CD4-positive, alpha-beta T cell treated with Interleukin-17A for 4 hours (primary cell): ENCODE measurements around the gene SCGB3A1.

Experiments
- DNase-seq: peaks from one replicate; pipeline ENCODE4 v3.0.0-alpha.2; 2020; ENCODE audit warnings: mixed read lengths

The SCGB3A1 gene

DNA sequence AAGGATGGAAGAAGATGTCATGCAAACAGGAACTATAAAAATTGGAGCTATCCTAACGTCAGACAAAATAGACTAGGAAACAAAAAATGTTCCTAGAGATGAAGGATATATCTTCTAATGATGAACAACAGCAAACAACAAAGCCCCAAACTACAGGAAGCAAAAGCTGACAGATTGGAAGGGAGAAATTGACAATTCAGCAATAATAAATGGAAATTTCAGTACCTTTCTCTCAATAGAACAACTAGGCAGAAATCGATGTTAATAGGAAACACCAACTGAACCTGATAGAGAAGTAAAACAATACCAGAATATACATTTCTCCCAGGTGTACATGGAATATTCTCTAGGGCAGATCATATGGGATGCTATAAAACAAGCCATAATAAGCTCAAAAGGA lies 7.6 kb downstream of the SCGB3A1 start:
- no peak for DNase-seq

- no peak for DNase-seq
These were observed 10.6 kb downstream of the SCGB3A1 start for GRCh38 chr5:180580681-180581080.

- no peak for DNase-seq
These were observed 15.7 kb downstream of the SCGB3A1 start for GRCh38 chr5:180575571-180575970.

GRCh38 chr5:180568914-180569313 lies 22.4 kb downstream of the SCGB3A1 start:
- no peak for DNase-seq

- no peak for DNase-seq
These were observed 27.3 kb downstream of the SCGB3A1 start for GRCh38 chr5:180563994-180564393.

DNA sequence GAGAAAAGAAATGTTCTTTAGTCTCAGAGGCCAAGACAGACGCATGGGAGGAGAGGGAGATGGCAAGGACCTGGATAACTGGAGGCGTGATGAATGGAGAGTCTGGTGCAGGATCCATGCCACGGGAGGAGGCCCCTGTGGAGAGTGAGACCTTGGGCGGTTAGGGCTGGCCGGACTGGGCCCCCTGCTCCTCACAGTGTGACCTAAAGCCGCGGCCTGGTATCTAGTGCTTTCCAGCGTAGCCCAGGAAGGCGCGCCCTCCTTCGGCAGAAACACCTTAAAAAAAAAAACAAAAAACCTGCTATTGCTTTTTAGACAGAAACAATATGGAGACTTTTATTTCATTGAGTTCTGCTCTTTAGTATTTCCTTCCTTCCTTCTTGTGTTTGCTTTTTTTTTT lies 33.1 kb downstream of the SCGB3A1 start:
- no peak for DNase-seq

DNA sequence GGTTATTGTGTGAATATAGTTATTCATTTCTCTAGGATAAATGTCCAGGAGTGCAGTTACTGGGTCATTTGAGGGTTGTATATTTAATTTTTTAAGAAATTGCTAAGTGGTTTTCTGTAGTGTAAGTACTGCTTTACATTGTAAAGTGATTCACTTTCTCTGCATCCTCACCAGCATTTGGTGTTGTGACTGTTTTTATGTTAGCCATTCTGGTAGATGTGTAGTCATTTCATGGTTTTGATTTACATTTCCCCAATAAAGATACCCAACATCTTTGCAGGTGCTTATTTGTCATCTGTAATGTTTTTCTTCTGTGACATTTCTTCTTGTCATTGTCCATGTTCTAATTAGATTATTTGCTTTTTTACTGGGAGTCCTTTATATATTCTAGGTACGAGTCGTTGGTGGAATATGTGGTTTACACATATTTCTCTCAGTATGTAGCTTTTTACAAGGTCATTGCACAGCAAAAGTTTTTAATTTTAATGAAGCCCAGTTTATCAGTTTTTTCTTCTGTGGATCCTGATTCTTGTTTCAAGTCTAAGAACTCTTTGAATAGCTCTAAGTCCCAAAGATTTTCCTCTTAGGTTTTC lies 34.0 kb downstream of the SCGB3A1 start:
- DNase-seq = no peak

DNA sequence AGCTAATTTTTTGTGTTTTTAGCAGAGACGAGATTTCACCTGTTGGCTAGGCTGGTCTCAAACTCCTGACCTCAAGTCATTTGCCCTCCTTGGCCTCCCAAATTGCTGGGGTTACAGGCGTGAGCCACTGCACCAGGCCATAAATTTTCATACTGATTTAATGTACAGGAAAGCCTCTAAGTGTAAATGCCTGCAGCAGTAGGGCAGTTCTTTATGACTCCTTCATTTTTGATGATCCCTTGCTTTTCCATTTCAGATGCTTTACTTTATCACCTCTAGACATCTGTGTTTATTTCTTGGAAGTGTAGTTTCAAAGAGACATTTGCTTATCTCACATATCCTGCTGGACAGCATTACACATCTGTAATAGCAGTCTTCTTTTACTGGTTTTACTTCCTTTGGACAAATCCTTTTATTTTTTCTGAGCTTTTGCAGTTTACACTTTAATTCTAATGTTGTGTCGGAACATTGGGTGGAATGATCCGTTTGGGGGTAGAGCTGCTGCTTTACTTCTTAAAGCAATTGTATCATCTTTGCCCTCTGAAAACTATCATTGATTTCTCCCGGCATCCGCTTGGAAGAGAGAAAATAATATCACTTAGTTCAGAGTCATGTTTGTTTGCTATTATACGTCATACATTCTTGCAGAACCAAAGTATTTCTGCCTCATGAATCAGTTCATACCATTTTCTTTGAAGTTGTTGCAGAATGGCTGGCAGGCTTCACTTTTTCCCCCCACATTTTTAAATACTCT lies 36.0 kb downstream of the SCGB3A1 start:
- no peak for DNase-seq

- no peak for DNase-seq
These were observed 37.8 kb downstream of the SCGB3A1 start for GRCh38 chr5:180553530-180553929.

DNA sequence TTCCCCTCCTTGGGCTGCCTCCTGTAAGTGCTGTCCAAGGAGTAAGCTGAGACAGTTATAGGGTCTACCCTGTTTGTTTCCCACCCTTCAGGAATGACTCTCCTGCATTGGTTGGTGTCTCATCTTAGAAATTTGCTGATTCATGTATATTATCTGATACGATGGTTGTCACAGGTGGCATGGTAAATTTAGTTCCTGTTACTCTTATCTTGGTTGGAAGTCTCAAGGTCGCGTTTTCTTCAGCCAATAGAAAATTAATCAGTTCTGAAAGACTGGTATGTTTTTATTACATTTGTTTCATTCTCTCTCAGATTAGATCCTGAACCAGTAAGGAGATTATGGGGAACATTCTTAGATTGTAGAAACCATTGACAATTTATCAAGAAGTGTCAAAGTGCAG lies 42.7 kb downstream of the SCGB3A1 start:
- no peak for DNase-seq

DNA sequence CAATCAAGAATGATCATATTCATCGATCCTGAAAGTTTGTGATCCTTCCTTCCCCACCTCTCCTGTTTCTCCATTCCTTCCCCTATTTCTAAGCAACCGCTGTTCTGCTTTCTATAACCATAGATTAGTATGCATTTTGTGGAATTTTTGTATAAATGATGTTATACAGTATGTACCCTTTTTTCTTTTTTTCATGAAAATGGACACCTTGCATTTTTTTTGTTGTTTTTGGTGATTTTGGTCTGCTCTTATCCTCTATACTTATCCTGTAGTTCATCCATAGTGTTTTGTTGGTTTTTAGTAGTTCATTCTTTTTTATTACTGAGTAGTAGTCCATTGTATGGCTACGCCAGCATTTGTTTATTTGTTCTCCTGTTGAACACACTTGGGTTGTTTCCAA lies 46.1 kb downstream of the SCGB3A1 start:
- no peak for DNase-seq

DNA sequence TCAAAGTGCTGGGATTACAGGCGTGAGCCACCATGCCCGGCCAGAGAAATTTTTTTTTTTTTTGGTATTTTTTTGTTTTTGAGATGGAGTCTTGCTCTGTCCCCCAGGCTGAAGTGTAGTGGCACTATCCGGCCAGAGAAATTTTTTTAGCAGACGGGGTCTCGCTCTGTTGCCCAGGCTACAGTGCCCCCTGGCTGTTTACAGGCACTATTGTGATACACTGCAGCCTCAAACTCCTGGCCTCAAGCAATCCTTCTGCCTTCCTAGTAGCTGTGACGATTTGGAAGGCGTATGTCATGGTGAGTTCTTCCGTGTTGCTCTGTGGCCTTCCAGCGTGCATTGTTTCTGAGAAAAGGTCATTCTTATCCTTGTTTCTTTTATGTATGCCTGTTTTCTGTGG lies 49.6 kb downstream of the SCGB3A1 start:
- no peak for DNase-seq
